ENCODE measurements around the gene CIAO3. TPM values are rescaled to one million over a fixed set of nuclear protein-coding genes. Genes with fewer than 3 reads are reported as not detected.
A peak's percentile ranks its signal among the peaks of the same experiment; 100 is the strongest.

Gene CIAO3
- total and polyA plus RNA-seq, 12 donors, result 18.7 to 62.9 (median 26.1) TPM

DNA sequence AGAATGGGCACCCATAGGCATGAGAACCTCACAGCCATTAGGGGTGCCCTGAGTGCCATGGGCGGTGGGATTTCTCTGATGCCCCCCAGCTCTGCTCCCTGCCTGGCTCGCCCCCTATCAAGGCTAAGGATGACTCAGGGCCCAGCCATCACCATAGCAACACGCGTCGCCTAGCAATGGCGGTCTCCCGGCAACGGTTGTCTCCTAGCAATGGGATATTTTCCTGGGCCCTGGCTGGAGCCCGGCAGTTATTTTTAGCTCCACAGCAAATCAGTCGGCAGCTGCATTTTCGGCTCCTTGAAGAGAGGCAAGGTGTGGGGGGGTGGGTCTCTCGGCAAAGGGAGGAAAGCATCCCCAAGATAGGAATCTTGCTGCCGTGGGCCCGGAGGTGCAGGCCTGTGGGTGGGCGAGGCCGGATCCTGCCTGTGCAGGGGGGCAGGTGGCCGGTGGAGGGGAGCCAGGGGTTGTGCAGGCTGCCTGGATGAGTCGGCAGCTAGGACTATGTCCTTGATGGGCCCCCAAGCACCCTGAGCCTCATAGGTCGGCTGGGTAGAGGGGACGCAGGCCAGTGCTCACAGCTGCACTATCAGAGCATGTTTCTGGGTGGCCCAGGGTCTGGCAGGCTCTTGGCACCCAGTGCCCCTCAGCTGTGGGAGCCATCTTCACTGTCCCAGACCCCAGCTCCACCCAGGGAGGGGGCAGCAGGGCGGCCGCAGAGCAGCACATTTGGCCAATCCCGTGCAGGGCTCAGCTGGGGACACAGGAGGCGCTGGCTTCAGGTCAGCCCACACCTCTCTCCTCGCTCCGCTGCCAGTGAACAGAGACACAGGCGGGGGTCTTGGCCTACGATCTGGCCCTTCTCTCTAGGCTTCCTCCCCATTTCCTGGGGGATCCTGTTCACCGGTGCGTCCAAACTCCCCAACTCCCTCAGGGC, 31.0 kb downstream of the CIAO3 start:
- Histone ChIP-seq H3K27me3 (peaks cover 15 to 74% (median 60%) of the 10 kb centered on the region in 7 donors), H3K36me3 (no peaks in the 10 kb centered on the region), H3K27ac (no peak overlapping the region), H3K9me3 (no peaks in the 10 kb centered on the region), H3K4me1 (peaks cover 9 to 29% (median 16%) of the 10 kb centered on the region in 9 donors), H3K4me3 (no peak overlapping the region)
- WGBS, 2 donors, result 15 to 21% methylated on average over 30 of the region's 30 CpGs
- TF ChIP-seq, protein P1, sequence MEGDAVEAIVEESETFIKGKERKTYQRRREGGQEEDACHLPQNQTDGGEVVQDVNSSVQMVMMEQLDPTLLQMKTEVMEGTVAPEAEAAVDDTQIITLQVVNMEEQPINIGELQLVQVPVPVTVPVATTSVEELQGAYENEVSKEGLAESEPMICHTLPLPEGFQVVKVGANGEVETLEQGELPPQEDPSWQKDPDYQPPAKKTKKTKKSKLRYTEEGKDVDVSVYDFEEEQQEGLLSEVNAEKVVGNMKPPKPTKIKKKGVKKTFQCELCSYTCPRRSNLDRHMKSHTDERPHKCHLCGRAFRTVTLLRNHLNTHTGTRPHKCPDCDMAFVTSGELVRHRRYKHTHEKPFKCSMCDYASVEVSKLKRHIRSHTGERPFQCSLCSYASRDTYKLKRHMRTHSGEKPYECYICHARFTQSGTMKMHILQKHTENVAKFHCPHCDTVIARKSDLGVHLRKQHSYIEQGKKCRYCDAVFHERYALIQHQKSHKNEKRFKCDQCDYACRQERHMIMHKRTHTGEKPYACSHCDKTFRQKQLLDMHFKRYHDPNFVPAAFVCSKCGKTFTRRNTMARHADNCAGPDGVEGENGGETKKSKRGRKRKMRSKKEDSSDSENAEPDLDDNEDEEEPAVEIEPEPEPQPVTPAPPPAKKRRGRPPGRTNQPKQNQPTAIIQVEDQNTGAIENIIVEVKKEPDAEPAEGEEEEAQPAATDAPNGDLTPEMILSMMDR (IDR thresholded peaks at IDR 0.05), result no peak
- ATAC-seq, result peak in 6 of 8 donors; percentile 25 to 52 (median 34)
- peak in 1 of 2 donors; percentile 65 for DNase-seq
- intact Hi-C loops (cut with DNase I), result loop anchor here in 9 of 10 donors (2.0 to 10.0 kb wide), 7 partner anchors 72 to 387 kb away; partner anchors contain the start of genes CHTF18 (in 3 of the 9), RPUSD1 (in 3 of the 9) and C1QTNF8 (in 1 of the 9)

DNA sequence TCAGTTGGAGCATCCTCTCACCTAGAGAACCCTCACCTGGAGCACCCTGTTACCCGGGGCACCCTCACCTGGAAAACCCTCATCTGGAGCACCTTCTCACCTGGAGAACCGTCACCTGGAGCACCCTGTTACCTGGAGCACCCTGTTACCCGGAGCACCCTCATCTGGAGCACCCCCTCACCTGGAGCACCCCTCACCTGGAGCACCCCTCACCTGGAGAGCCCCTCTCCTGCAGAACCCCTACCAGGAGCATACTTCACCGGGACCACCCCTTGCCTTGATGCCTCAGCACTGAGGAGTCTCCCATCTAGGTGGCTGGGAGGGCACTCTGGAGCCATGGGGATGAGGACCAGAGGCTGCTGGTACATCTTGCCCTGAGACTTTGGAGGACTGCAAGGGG, 31.8 kb downstream of the CIAO3 start:
- ATAC-seq, result no peak
- Histone ChIP-seq H3K36me3 (no peaks in the 10 kb centered on the region), H3K4me3 (no peak overlapping the region), H3K9me3 (no peaks in the 10 kb centered on the region), H3K27me3 (peaks cover 19 to 78% (median 69%) of the 10 kb centered on the region in 7 donors), H3K27ac (no peak overlapping the region), H3K4me1 (peaks cover 4 to 22% (median 8%) of the 10 kb centered on the region in 9 donors)
- 62 to 70% methylated on average over 4 of the region's 4 CpGs for WGBS, 2 donors
- intact Hi-C loops (cut with DNase I), result no loop called here
- DNase-seq, result no peak
- TF ChIP-seq, protein P1 (IDR thresholded peaks at IDR 0.05), result no peak

- H3K4me1 ChIP-seq, result peaks cover 4 to 22% (median 8%) of the 10 kb centered on the region in 9 donors
- intact Hi-C loops (cut with DNase I), result no loop called here
- no peak overlapping the region for H3K4me3 ChIP-seq
- DNase-seq (no peak), ATAC-seq (no peak)
- TF ChIP-seq, protein P1 (IDR thresholded peaks at IDR 0.05), result no peak
- H3K27me3 ChIP-seq, result peaks cover 28 to 87% (median 78%) of the 10 kb centered on the region in 7 donors
- 56 to 59% methylated on average over 3 of the region's 3 CpGs for WGBS, 2 donors
- H3K36me3 ChIP-seq, result no peaks in the 10 kb centered on the region
- no peak overlapping the region for H3K27ac ChIP-seq
- H3K9me3 ChIP-seq, result no peaks in the 10 kb centered on the region
Measured at GRCh38 chr16:708019-708418, 32.8 kb downstream of the CIAO3 start.

GRCh38 chr16:707062-707538, 33.7 kb downstream of the CIAO3 start:
- no peak for DNase-seq
- H3K4me1 ChIP-seq, result peaks cover 4 to 22% (median 8%) of the 10 kb centered on the region in 9 donors
- TF ChIP-seq, protein P1 (IDR thresholded peaks at IDR 0.05), result no peak
- H3K27ac ChIP-seq, result no peak overlapping the region
- ATAC-seq, result no peak
- H3K9me3 ChIP-seq, result no peaks in the 10 kb centered on the region
- 35 to 41% methylated on average over 14 of the region's 14 CpGs for WGBS, 2 donors
- peaks cover 37 to 95% (median 87%) of the 10 kb centered on the region in 7 donors for H3K27me3 ChIP-seq
- H3K4me3 ChIP-seq, result no peak overlapping the region
- intact Hi-C loops (cut with DNase I), result no loop called here
- no peaks in the 10 kb centered on the region for H3K36me3 ChIP-seq
